Measurements from ENCODE around the gene TLE4. TPM values are rescaled to one million over a fixed set of nuclear protein-coding genes. Genes with fewer than 3 reads are reported as not detected.

TLE4 gene
- polyA plus RNA-seq, 10 donors = 12.8 to 23.4 (median 15.1) TPM

DNA sequence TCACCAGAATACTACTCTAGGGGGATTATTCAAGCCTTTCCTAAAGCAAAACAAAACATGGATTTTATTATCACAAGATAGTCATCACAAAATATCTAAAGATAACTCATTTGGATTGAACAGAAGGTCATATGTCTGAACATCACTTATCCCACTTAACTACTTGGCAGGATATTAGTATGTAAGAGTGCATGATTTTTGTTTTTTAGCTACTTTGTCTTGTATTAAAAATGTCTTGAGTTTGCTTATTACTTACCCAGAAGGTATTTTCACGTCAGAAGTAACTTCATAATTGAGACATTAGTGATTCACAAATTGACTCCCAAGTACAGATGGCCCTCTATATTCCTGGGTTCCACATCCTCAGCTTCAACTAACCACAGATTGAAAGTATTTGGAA is 113.8 kb downstream of the TLE4 start:
- no peak for DNase-seq

- no peak for DNase-seq
Measured at GRCh38 chr9:79686381-79687130, 114.8 kb downstream of the TLE4 start.

DNA sequence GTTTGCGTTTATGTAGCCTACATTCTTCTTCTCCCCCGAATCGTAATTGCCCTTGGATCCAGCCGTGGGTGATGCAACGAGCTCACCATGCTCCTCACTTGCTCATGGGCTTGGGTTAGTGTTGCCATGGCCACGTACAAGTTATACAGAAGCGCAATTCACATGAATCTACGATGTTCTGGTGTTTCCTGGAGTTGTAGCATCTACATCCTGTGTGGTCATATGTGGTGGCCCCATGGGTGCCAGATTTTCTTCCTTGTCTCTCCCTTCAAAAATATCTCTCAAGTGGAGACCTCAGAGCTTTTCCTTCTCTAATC is 115.3 kb downstream of the TLE4 start:
- DNase-seq = no peak

GRCh38 chr9:79688363-79688762 is 116.6 kb downstream of the TLE4 start:
- DNase-seq = no peak

GRCh38 chr9:79689576-79689975 is 117.8 kb downstream of the TLE4 start:
- DNase-seq = no peak

DNA sequence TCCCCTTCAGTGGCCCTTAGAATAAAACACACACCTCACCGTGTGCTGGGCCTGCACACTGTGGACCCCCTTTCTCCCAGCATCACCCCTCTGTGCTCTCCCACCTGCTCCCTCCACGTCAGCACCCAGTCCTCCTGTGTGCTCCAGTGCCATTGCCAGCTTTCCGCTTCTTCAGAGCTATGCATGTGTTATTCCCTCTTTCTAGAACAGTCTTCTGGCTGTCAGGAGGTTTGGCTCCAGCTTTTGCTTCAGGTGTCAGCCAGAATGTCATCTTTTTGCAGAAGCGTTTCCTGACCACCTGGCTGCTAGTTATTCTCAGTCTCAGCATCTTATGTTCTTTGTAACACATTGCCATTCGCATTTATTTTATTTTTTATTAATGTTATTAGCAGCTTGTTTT is 119.7 kb downstream of the TLE4 start:
- no peak for DNase-seq

DNA sequence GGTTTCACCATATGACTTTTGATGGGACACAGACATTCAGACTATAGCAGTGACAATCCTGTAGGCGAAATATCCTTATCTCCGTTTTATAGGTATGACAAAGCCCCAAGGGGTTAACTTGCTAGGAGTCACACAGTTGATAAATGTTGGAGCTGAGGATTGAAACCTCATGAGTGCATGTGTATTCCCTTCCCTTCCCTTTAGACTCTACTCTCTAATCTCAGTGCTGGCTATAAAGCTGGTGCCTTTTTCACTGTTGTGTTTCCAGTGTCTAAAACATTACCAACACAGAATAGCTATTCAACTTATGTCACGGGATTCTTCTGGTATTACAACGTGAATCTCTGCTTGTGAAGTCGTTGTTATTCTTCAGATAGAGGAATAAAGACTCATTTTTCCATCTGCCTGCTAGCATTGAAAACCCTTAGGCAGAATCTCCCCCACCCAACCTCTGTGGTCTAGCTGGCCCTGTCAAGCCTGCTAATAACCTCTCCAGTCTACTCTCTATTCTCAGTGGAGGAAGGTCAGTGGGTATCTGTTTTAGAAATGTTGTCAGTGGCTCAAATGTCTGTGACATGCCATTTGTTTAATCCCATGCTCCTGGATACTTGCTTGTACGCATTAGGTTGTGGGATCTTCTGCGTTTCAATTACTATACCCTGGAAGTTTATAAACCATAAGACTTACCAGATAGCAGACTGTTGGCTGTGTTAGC is 121.2 kb downstream of the TLE4 start:
- DNase-seq = no peak

DNA sequence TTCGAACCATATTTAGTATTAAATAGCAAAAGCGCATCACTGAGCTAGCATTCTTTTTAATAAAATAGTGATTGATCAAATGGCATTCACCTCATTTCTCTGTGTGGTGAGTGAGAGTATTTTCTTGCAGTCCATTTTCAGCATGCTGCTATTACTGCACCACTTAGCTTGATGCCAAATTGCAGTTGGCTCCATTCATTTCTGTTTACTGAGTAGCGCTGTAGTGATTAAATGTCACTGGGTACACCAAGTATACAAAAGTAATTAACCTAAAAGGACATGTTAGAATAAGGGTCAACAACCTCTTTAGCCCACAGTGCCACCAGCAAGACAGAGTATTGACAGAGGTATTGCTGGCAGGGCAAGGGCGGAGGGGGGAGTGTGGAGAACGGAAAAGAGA is 122.0 kb downstream of the TLE4 start:
- no peak for DNase-seq

- DNase-seq = no peak
Measured at GRCh38 chr9:79694208-79694607, 122.4 kb downstream of the TLE4 start.

DNA sequence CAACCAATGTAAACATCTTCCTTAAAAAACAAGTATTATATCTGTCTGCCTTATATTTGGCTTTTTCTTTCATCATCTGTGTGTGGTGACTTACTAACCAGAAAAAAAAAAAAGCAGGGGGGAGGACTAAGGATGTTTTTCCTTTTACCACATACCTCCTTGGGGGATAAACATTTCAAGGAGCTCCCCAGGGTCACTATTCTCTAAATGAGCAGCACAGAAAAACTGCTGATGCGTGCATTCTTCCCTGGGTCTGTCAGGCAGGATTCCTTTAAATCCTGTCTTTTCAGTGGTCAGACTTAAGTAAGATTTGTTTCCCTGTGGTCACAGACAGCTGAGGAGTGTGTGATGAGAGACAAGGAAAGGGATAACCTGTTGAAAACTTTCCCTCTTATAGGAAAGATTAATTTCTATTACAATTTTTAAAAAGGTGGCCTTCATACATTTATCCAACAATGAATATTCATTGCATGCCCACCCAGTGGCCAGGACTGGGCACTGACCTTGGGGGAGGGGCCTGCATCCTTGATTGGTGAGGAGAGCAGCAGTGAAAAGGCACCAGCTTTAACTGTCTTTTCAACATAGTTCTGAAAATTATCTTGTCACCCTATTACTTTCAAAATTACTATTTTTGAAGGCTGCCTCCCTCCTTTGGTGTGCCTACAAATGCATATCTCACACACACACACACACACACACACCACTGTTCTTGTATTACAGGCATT is 123.1 kb downstream of the TLE4 start:
- DNase-seq = peak in 1 of 3 donors; percentile 81

- no peak for DNase-seq
Measured at GRCh38 chr9:79695531-79696175, 123.9 kb downstream of the TLE4 start.

DNA sequence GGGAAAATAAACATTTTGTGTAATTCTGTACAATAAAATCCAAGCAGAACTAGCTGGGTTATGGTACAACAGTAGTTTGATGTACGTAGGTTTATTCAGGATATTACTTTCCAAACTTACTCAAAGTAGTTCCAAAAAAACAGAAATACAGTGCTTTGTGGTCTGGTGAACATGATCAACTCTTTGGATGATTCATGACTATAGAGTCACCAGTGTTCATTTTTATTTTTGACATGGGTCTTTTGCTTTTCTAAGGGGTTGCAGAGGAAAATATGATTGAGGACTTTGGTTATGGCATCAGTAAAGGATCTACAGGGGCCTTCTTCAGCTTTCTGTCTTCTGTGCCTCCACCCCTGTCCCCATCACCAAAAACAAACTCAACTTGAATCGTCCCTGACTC is 127.2 kb downstream of the TLE4 start:
- no peak for DNase-seq

- no peak for DNase-seq
Measured at GRCh38 chr9:79699479-79699878, 127.7 kb downstream of the TLE4 start.

GRCh38 chr9:79700607-79701360 is 129.0 kb downstream of the TLE4 start:
- no peak for DNase-seq

DNA sequence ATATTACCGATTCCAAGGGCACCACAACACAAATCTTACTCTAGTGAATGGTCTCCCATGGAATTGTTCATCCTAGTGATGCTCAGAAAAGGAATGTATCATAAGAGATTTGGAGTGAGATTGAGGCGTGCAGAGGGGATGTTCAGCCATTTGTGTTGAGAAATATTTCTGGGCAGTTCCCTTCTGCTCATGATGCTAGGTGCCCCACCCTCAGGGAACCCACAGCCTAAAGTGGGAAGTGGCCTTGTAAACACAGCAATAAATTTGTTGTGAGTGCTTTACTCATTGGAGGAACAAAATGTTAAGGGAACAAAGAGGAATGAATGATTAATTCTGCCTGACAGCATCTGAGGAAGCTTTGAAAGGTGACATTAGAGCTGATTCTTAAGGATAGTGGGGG is 129.9 kb downstream of the TLE4 start:
- no peak for DNase-seq

- no peak for DNase-seq
Measured at GRCh38 chr9:79705704-79706103, 133.9 kb downstream of the TLE4 start.

DNA sequence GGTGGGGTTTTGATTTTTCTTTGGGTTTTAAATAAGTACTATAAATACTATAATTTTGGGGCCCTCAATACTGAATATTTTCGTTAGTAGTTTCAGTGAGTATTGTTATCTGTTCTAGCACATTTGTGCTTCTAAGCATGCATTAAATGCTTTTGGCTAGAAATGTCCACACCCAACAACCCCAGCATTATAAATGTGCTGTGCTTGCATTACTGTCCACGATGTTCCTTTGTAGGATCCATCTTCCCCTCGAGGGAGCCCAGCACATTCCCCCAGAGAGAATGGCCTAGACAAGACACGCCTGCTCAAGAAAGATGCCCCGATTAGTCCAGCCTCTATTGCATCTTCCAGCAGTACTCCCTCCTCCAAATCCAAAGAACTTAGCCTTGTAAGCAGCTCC is 134.7 kb downstream of the TLE4 start:
- no peak for DNase-seq

DNA sequence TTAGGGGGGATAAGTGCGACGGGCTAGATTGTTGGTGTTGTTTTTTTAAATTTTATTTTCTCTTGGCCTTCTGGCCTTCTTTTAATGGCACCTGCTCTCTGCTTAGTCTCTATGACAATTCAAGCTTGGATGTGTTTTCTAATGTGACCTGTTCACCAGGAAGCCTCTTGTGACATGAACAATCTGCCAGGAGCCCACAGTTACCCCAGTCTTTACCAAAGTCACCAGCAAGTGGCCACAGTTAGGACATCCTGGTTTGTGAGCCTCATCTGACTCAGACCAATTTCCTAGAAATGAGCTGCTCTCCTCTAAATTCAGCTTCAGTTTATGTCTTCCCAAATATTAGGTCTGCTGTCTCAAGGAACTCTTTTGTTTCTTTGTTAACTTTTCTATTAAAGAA is 135.8 kb downstream of the TLE4 start:
- DNase-seq = no peak

- no peak for DNase-seq
Measured at GRCh38 chr9:79708541-79708940, 136.8 kb downstream of the TLE4 start.

DNA sequence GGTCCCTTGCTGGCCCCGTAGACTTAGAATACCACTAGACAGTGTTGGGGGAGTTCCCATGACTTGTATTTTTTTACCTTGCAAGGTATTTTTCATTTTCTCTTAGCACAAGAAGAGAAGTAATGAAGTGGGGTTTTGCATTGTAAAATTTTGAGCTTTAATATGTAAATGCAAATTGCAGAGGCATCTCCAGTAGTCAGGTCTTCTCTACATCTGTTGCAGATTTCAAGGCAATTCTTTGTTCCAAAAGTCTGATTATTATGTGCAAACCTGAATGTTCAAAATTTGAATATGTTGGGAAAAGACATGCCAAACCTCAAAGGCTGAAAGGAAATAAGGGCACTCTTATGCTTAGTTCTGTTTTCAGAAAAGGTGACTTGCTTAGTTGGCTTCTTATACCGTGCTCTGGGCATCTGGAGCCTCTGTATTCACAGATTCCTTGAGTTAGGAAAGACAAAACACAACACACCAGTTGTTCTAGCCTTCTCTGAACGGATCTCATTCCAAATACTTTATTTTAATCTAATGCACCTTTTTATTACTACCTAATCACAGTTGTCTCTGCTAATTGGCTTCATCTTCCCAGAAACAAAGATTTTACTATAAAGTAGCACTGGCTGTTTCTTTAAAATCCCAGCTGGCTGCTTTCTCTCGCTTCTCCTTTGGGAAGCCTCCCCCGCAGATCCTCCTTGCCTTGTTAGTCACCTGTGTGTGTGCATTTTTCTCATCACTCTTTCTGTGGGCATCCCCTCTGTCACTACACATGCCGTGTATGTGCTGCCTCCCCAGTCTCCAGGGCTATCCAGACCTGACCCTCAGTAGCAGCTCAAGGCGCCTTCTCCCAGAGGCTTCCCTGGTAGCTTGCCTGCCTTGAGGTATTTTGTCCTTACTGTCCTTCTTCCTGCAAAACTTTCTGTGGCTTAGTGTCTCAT is 138.2 kb downstream of the TLE4 start:
- DNase-seq = no peak

DNA sequence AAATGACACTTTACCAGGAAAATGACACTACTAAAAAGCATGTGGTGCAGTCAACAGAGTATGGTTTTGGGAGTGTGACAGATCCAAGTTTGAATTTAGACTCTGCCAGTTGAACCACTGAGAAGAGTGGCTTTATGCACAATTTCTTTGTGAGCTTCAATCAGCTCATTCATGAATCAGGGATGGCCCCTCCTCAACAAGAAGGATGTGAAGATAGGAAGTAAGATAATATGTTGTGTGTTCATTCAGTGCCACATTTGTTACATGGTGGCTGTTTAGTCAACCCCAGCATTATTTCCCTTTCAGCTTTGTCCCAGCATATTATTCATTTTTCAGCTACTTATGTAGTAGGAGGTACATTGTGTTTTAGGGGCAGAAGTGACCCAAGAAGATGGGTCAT is 140.1 kb downstream of the TLE4 start:
- DNase-seq = no peak

Measured in muscle of back (tissue), 11 donors.